Astrocyte of the cerebellum (primary cell): Measurements from ENCODE around the gene PPP5C.
A peak's percentile ranks its signal among the peaks of the same experiment; 100 is the strongest.
"Not testable (repeated sequence)": the region's sequence is repeated elsewhere in the genome, so short reads cannot be mapped to it uniquely, and the experiment has no call there.

Experiments used
- DNase-seq: peaks from one replicate; pipeline ENCODE4 v3.0.0-alpha.2; 2011; ENCODE audit warnings: low read depth
- H3K4me3 ChIP-seq: 2 replicates; pipeline ENCODE4 v1.5.1; 2011; ENCODE audit warnings: mild to moderate bottlenecking, low read depth, low read length, moderate library complexity
- CTCF ChIP-seq: IDR thresholded peaks from 2 replicates; pipeline ENCODE4 v1.5.1; 2012; ENCODE audit warnings: low read length, low read depth, moderate library complexity, mild to moderate bottlenecking; ENCODE audit errors: missing control alignments
- in situ Hi-C: cut with HindIII; loops from 2 replicates; pipeline ENCODE4 v1.10.0; 2017; ENCODE audit warnings: low sequenced_read_pairs

The PPP5C gene

GRCh38 chr19:46371371-46371901, 24.5 kb downstream of the PPP5C start:
- in situ Hi-C loops, result no loop called here
- H3K4me3 ChIP-seq, result no peak overlapping the region
- TF ChIP-seq CTCF, result no peak
- DNase-seq, result no peak

GRCh38 chr19:46372901-46373490, 26.1 kb downstream of the PPP5C start:
- no peak for DNase-seq
- in situ Hi-C loops, result no loop called here
- H3K4me3 ChIP-seq, result no peak overlapping the region
- peak; percentile 41 for TF ChIP-seq CTCF

GRCh38 chr19:46373491-46374359, 26.8 kb downstream of the PPP5C start:
- TF ChIP-seq CTCF, result no peak
- no peak for DNase-seq
- in situ Hi-C loops, result no loop called here
- no peak overlapping the region for H3K4me3 ChIP-seq

GRCh38 chr19:46374536-46375475, 27.9 kb downstream of the PPP5C start:
- in situ Hi-C loops, result no loop called here
- no peak for DNase-seq

GRCh38 chr19:46375476-46376067, 28.7 kb downstream of the PPP5C start:
- DNase-seq, in situ Hi-C loops, H3K4me3 ChIP-seq: not testable (repeated sequence)

More at GRCh38 chr19:46374536-46375475, 27.9 kb downstream of the PPP5C start:
- no peak overlapping the region for H3K4me3 ChIP-seq
- TF ChIP-seq CTCF, result no peak

GRCh38 chr19:46376241-46377153, 29.6 kb downstream of the PPP5C start:
- TF ChIP-seq CTCF, result no peak
- in situ Hi-C loops, result no loop called here
- DNase-seq, result no peak
- no peak overlapping the region for H3K4me3 ChIP-seq
